SU-DHL-6 (cell line): ENCODE measurements around the gene SETBP1.

ENCODE experiments used
- H2AFZ ChIP-seq: fragments of 200-600 bp; sonication (generic); 2 replicates; pipeline ENCODE4 v1.6.1; 2014; ENCODE audit warnings: low read depth, mild to moderate bottlenecking, moderate library complexity, mixed read lengths, antibody characterized with exemption, low read length; ENCODE audit not compliant: severe bottlenecking
- H3F3A ChIP-seq: fragments of 200-600 bp; shearing (Covaris generic); 2 replicates; pipeline ENCODE4 v1.6.0; 2016; ENCODE audit warnings: antibody characterized with exemption, mild to moderate bottlenecking; ENCODE audit not compliant: insufficient read depth
- H3K27ac ChIP-seq: fragments of 200-600 bp; sonication (generic); 2 replicates; pipeline ENCODE4 v1.5.1; 2016; ENCODE audit warnings: low read depth, mild to moderate bottlenecking, low read length, moderate library complexity, mixed read lengths
- H3K27me3 ChIP-seq: fragments of 200-600 bp; sonication (generic), shearing (Covaris generic); 2 replicates; pipeline ENCODE4 v1.6.0; 2014; ENCODE audit warnings: mild to moderate bottlenecking, low read length
- H3K36me3 ChIP-seq: fragments of 200-600 bp; sonication (generic); 2 replicates; pipeline ENCODE4 v1.6.1; 2014; ENCODE audit warnings: mild to moderate bottlenecking, low read length, mixed read lengths
- H3K4me2 ChIP-seq: fragments of 300-600, 200-600 bp; shearing (Covaris generic), sonication (generic); 2 replicates; pipeline ENCODE4 v1.6.0; 2014; ENCODE audit warnings: low read length, low read depth, mild to moderate bottlenecking; ENCODE audit not compliant: poor library complexity, severe bottlenecking
- H3K4me3 ChIP-seq: fragments of 200-600 bp; sonication (generic); 2 replicates; pipeline ENCODE4 v1.5.1; 2014; ENCODE audit warnings: antibody characterized with exemption, low read length, mild to moderate bottlenecking, mixed read lengths; ENCODE audit not compliant: insufficient read depth, poor library complexity, severe bottlenecking
- H3K79me2 ChIP-seq: fragments of 200-600 bp; sonication (generic); 2 replicates; pipeline ENCODE4 v1.6.1; 2014; ENCODE audit warnings: mild to moderate bottlenecking, low read length, moderate library complexity; ENCODE audit not compliant: insufficient read depth
- H3K9ac ChIP-seq: fragments of 200-600 bp; sonication (generic); 2 replicates; pipeline ENCODE4 v1.7.0; 2014; ENCODE audit warnings: mild to moderate bottlenecking, low read length
- H3K9me2 ChIP-seq: fragments of 200-600 bp; sonication (generic); replicated peaks from 2 replicates; pipeline ENCODE4 v1.6.1; 2014; ENCODE audit warnings: low read length; ENCODE audit not compliant: insufficient read depth
- H3K9me3 ChIP-seq: fragments of 200-600 bp; sonication (generic); 2 replicates; pipeline ENCODE4 v1.6.1; 2014; ENCODE audit warnings: low read length, mixed read lengths; ENCODE audit not compliant: insufficient read depth
- H4K20me1 ChIP-seq: fragments of 200-600 bp; sonication (generic); 2 replicates; pipeline ENCODE4 v1.6.1; 2014; ENCODE audit warnings: low read depth, mild to moderate bottlenecking, antibody characterized with exemption, low read length, moderate library complexity, mixed read lengths
- EZH2phosphoT487 ChIP-seq: fragments of 200-600 bp; sonication (generic), shearing (Covaris generic); conservative IDR thresholded peaks from 2 replicates; pipeline ENCODE4 v1.6.1; 2018; ENCODE audit warnings: mild to moderate bottlenecking, antibody characterized with exemption, low read length, moderate library complexity, mixed read lengths
- TF ChIP-seq, protein P1 (sequence below): fragments of 200-600 bp; sonication (generic); IDR thresholded peaks from one replicate; pipeline ENCODE4 v1.5.1; 2017; ENCODE audit warnings: antibody characterized with exemption, mild to moderate bottlenecking, low read length, moderate library complexity; ENCODE audit not compliant: insufficient read depth, poor library complexity, severe bottlenecking

The SETBP1 gene

DNA sequence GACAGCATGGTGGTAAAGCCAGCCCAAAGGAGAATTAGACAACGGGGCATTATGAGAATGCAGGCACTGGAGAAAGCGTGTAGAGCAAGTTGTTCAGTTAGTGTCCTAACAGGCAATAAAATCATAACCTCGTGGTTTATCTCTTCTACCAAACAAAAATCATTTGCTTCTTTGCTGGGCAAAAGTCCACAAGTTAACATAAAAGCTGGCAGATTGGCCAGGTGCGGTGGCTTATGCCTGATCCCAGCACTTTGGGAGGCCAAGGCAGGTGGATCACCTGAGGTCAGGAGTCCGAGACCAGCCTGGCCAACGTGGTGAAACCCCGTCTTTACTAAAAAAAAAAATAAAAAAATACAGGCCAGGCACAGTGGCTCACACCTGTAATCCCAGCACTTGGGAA is 364.1 kb downstream of the SETBP1 start:
- H3K27ac ChIP-seq: no peak overlapping the region
- no peaks in the 10 kb centered on the region for H3K27me3 ChIP-seq
- H3K79me2 ChIP-seq: no peaks in the 10 kb centered on the region
- H3K9ac ChIP-seq: no peak overlapping the region
- TF ChIP-seq, protein P1, sequence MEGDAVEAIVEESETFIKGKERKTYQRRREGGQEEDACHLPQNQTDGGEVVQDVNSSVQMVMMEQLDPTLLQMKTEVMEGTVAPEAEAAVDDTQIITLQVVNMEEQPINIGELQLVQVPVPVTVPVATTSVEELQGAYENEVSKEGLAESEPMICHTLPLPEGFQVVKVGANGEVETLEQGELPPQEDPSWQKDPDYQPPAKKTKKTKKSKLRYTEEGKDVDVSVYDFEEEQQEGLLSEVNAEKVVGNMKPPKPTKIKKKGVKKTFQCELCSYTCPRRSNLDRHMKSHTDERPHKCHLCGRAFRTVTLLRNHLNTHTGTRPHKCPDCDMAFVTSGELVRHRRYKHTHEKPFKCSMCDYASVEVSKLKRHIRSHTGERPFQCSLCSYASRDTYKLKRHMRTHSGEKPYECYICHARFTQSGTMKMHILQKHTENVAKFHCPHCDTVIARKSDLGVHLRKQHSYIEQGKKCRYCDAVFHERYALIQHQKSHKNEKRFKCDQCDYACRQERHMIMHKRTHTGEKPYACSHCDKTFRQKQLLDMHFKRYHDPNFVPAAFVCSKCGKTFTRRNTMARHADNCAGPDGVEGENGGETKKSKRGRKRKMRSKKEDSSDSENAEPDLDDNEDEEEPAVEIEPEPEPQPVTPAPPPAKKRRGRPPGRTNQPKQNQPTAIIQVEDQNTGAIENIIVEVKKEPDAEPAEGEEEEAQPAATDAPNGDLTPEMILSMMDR: no peak
- no peak for TF ChIP-seq EZH2phosphoT487
- no peaks in the 10 kb centered on the region for H3K9me3 ChIP-seq
- H3K9me2 ChIP-seq: no peaks in the 10 kb centered on the region
- H2AFZ ChIP-seq: no peak overlapping the region
- H3K4me3 ChIP-seq: no peak overlapping the region
- H3K36me3 ChIP-seq: no peaks in the 10 kb centered on the region
- no peaks in the 10 kb centered on the region for H3F3A ChIP-seq
- no peaks in the 10 kb centered on the region for H4K20me1 ChIP-seq
- no peak overlapping the region for H3K4me2 ChIP-seq

DNA sequence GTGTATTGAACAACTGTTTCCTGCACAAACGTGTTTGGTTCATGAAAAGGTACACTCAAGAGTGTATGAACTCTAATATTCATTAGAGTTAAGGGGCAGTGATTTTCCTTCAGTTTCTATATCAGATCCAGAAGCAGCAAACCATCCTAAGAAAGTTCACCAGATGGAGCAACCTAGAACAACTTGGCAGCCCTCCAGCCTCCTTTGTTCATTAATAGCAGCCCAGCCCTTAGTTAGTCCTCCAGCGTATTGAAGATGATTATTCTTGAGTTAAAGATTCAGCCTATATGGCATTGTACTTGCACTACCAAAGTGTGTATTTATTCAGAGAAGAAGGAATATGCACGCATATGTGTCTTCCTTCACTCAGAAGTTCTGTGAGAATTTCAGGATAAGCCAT is 365.5 kb downstream of the SETBP1 start:
- Histone ChIP-seq H3K27ac (no peak overlapping the region), H4K20me1 (no peaks in the 10 kb centered on the region), H2AFZ (no peak overlapping the region), H3K4me3 (no peak overlapping the region), H3K36me3 (no peaks in the 10 kb centered on the region), H3K27me3 (no peaks in the 10 kb centered on the region), H3K4me2 (no peak overlapping the region), H3F3A (no peaks in the 10 kb centered on the region), H3K9me2 (no peaks in the 10 kb centered on the region), H3K9me3 (no peaks in the 10 kb centered on the region), H3K79me2 (no peaks in the 10 kb centered on the region), H3K9ac (no peak overlapping the region)
- TF ChIP-seq EZH2phosphoT487: no peak
- TF ChIP-seq, protein P1: no peak

DNA sequence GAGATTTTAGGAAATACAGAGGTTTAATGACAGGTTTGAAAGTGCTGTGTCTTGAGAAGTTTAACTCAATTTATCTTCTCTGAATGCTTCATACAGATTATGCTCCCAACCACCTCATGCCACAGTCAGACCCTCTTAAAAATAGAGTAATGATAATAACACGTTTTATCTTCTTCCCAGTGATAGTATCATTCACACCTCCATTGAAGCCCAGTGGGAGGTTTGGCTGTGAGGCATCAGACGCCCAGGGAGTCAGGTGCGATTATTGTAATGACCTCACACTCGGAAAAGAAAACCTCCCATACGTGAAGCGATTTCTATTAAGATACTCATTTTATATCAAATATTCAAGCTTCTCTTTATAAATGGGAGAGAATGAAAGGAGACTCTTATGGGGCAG is 366.3 kb downstream of the SETBP1 start:
- H3K79me2 ChIP-seq: no peaks in the 10 kb centered on the region
- H2AFZ ChIP-seq: no peak overlapping the region
- no peak overlapping the region for H3K4me3 ChIP-seq
- TF ChIP-seq, protein P1: no peak
- no peak for TF ChIP-seq EZH2phosphoT487
- no peaks in the 10 kb centered on the region for H3K27me3 ChIP-seq
- H3K27ac ChIP-seq: no peak overlapping the region
- H3K9ac ChIP-seq: no peak overlapping the region
- no peaks in the 10 kb centered on the region for H3K9me3 ChIP-seq
- H4K20me1 ChIP-seq: no peaks in the 10 kb centered on the region
- H3K9me2 ChIP-seq: no peaks in the 10 kb centered on the region
- no peak overlapping the region for H3K4me2 ChIP-seq
- H3K36me3 ChIP-seq: no peaks in the 10 kb centered on the region
- H3F3A ChIP-seq: no peaks in the 10 kb centered on the region
